GM21360 (cell line): ENCODE data around the gene ITGBL1.
A peak's percentile ranks its signal among the peaks of the same experiment; 100 is the strongest.

Source experiments
- ATAC-seq: cut with Tn5 transposase; IDR thresholded peaks from one replicate; pipeline ENCODE4 v1.9.1; 2021; ENCODE audit warnings: mild to moderate bottlenecking, moderate library complexity; ENCODE audit not compliant: unreplicated experiment

ITGBL1 gene

DNA sequence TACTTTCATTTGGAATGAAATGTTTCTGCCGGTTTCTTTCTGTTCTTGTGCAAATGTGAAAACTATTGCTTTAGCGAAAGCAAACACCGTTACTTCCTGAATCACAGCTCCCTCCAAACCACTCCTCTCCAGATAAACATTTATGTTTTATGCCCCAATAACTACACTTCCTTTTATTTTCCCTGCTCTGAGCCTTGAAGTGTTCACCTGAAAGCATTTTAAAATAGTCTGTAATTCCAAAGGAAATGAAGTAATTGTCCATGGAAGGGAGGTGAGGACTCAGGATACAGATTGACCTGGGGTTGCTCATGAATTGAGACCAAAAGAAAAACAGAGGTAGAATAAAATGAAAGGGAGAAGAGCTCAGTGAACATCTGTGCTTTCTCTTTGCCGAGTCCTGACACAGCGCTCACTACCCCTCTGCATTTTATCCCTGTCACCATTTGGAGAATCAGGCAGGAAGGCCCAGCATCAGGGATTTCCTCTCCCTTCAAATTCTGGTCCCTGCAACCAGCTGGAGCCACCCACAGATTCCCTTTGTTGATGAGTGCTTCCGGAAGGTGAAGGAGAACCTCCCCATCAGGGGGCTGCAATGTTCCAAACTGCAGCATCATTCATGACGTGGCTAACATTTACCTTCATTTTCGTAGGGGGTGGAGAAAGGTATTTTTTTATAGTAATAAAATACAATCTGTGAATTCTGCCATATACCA lies 171.9 kb downstream of the ITGBL1 start:
- no peak for ATAC-seq

DNA sequence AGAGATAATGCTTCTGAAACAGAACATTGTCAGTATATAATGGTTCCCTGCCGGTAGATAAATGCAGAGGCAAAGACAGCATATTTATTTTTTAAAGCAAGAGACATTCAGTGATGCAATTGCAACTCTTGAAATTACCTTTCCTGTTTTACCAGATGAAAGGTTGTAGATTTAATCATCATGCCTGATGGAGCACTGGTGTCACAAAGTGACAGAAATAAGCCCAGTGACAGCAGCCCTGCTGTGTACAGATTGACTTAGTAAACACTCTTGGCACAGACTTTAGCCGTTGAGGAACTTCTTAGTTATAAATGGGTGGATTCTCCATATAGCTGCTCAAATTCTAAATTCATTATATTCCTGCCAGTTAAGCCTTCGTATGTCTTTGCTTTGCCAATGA lies 172.5 kb downstream of the ITGBL1 start:
- peak; percentile 22 for ATAC-seq

GRCh38 chr13:101626925-101627555 lies 174.6 kb downstream of the ITGBL1 start:
- ATAC-seq = peak; percentile 79

GRCh38 chr13:101627556-101627943 lies 175.1 kb downstream of the ITGBL1 start:
- peak; percentile 39 for ATAC-seq

DNA sequence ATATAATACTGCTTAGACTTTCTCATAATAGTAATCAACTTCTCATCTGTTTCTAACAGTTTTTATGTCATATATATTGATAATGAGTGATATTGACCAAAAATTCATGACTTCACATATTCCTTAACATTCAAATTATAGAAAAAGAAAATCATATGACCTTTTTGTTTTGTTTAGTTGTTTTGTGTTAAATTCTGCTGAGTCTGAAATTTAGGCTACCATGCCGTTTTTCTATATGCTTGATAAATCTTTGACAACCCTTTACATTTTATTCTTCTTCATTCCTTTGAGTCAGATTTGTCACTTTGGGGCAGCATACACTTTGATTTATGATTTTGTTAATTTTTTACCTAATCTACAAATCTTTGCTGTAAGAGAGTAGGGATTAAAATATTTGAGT lies 176.4 kb downstream of the ITGBL1 start:
- no peak for ATAC-seq

DNA sequence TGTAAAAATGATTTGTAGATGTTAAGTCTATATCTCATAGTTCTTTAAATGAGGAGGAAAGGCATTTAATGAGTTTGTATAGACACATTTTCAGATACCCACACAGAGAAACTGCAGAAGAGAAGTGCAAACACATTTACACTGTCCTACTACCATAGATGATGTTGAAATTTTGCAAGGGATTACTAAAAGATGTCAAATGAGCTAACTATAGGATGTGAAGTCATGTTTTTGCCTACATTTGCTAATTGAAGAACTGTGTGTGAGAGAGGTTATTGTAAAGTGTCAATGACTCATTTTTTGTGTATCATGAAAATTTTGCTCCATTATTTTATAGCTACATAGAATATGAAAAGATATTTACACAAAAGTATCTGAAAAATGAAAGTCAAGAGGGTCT lies 178.9 kb downstream of the ITGBL1 start:
- no peak for ATAC-seq

GRCh38 chr13:101634142-101634541 lies 181.7 kb downstream of the ITGBL1 start:
- ATAC-seq = no peak

DNA sequence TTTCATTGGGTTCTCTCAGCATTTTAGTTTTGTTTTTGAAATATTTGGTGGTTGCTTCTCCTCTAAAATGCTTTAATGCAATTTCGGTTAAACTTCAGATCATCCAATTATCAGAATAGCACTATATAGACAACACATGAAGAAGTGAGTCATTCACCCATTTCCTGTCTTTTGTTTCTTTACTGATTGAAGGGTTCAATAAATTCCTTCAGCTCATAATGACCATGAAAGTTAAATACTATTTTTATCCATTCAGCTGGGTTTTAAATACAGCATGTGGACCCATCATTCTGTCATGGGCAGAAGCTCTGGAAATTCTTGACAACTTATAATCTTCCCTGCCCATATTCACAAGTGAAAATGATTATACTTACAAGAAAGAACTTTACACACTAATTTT lies 187.2 kb downstream of the ITGBL1 start:
- no peak for ATAC-seq

DNA sequence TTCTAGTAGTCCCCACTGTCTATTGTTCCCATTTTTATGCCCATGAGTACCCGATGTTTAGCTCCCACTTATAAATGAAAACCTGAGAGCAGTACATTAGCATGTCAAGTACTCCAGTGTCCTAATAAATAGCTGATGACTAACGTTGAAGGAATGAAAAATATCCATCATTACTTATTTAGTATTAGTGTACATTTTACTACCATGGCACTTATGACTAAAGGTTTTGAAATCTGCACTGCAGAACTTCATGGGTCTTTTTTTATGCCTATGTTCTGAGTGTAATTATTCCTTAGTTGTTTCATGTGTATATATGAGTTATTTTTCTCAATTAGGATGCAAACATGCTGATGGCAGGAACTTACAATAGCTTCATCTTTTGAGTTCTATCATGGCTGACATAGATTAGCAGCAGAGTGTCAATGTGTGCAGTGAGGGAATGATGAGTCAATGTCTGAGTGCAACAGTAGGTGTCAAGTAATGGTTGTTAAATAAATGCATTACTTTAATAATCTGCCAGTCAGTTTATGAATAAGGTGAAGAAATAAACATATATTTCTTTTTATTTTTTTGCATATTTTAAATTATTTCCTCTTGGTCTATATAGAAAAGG lies 188.4 kb downstream of the ITGBL1 start:
- no peak for ATAC-seq

GRCh38 chr13:101645871-101646270 lies 193.4 kb downstream of the ITGBL1 start:
- no peak for ATAC-seq

DNA sequence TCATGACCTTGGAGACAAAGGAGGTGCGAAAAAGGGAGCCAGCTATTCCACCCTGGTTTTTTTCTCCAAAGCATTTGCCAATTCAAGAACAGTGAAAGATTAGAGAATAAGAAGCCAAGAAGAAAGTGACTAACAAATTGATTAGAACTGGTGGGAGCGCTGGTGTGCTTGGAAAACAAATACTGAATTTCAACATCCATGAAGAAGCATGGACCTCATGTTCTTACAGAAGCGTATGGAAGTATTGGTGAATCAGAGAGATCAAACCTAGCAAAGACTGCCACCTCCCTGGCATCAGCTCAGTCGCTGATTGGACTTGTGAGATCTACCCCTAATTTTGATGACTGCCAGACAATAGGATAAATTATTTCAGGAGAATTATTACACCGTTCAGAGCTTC lies 195.3 kb downstream of the ITGBL1 start:
- ATAC-seq = no peak

- no peak for ATAC-seq
Observed at GRCh38 chr13:101648766-101649487, 196.5 kb downstream of the ITGBL1 start.

DNA sequence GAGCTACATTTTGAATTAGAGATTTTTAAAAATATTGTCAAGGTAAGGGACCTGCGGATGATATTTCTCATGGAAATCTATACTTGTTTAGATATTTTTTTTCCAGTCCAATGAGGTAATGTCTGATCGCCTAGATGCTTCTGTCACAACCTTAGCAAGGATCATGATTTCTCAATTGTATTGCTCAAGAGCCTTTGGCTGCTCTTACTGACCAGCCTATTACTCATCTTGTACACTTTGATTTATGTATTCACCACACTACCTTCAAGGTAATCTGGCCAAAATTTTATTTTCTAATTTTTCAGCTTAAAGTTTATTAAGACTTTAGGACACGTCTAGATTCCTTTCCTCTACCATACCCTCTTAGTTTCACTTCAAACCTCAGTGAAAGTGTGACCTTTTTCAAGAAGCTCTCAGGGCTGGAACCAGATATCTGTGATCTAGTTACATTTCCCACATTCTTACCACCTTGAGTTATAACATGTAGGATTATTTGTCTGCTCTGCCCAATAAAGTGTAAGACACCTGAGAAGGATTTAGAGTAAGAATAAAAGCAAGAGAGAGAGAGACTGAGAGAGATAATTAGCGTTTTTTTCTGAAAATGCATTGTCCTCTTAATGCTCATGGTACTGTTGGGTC lies 197.1 kb downstream of the ITGBL1 start:
- no peak for ATAC-seq

GRCh38 chr13:101654883-101655282 lies 202.4 kb downstream of the ITGBL1 start:
- ATAC-seq = no peak

DNA sequence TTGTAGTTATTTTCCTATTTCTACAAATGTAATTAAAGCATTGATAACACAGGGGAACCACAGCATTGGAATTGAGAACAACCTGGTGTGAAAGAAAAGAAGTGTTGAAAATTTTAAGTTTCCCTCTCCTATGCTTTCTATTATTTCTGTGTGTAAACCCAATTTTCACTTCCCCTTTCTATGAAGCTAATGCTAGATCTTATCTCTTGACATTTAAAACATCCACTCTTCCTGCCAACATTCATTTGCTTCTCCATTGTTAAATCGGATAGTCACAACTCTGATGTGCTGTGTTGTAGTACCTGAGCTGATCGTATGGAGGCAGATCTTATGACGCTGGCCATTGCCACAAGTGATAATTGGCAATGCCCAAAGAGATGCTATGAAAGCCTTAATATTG lies 203.0 kb downstream of the ITGBL1 start:
- ATAC-seq = peak; percentile 82

GRCh38 chr13:101660711-101661110 lies 208.2 kb downstream of the ITGBL1 start:
- ATAC-seq = no peak

DNA sequence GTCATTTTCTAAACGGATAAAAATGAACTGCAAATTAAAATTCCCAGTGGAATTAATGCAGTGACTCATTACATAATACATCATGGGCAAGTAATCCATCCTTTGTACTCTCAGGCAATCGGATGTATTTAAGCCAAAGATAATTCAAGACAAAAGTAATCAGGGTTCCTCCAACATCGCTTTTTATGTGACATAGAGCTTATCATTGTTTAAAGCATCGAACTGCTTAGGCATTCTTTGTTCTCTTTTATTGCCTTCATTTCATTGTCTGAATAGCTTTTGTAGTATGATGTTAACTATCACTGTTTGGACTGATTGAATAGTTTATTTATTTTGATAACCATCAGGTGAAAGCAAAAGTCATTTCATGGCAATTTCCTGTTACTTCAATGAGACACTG lies 209.4 kb downstream of the ITGBL1 start:
- ATAC-seq = no peak

DNA sequence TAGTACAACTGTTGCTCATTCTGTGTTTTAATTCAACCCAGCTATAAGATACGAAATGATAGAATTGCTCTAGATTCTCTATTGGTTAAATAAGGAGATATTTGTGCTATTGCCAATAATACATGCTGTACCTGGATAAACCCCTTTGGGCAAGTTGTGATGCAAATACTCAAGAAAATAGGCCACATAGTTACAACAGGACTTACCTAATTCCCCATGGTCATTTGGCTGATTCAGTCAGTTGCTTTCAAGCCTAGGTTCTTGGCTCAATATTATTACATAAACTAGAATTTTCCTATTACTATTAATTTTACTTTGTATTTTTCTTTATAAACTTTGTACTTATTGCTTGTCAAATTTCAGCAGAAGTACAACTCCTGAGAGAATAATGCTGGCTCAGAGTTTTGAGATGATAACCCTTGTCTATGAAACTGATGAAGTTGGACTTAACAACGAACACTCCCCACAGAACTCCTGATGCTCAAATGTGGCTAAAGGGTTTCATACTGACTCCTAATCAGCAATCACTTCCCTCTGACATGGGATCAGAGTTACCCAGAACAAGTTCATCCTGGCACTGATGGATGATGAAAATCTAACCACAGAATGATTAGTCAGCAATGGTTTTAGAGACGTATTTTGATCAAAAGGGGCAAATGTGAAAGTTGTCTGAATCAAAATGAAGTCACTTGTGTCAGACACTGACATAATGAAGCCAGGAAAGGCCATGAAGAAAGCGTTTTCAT lies 221.1 kb downstream of the ITGBL1 start:
- no peak for ATAC-seq

DNA sequence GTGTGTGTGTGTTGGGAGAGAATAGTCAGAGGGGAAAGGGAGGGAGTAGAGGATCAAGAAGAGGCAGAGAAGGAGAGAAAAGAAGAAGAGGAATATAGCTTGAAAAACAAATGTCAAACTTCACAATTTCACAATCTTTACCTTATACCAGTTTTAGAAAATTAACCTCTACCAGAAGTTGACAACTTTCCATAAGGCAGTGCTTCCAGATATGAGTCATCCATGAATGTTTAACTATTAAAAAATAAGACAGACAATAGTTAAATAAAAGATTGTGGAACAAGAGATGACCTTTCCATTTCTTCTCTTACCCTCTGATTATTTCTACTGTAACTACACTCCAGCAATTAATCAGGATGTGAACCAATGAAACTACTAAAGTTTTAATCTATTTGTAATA lies 229.4 kb downstream of the ITGBL1 start:
- ATAC-seq = no peak

- no peak for ATAC-seq
Observed at GRCh38 chr13:101686003-101686402, 233.5 kb downstream of the ITGBL1 start.

GRCh38 chr13:101690871-101691270 lies 238.4 kb downstream of the ITGBL1 start:
- ATAC-seq = no peak
